ENCODE data around the gene C11orf58.
A peak's percentile ranks its signal among the peaks of the same experiment; 100 is the strongest.

The C11orf58 gene

GRCh38 chr11:16738193-16738946 is at the start of gene C11orf58:
TSS of gene C11orf58 (plus strand) at chr11:16738647. CDS start at chr11:16738779, 132 bp downstream.
- DNase-seq: peak; percentile 94

GRCh38 chr11:16690086-16690485 is 48.4 kb upstream of the C11orf58 start:
- no peak for DNase-seq

GRCh38 chr11:16703795-16704194 is 34.7 kb upstream of the C11orf58 start:
- DNase-seq: no peak

DNA sequence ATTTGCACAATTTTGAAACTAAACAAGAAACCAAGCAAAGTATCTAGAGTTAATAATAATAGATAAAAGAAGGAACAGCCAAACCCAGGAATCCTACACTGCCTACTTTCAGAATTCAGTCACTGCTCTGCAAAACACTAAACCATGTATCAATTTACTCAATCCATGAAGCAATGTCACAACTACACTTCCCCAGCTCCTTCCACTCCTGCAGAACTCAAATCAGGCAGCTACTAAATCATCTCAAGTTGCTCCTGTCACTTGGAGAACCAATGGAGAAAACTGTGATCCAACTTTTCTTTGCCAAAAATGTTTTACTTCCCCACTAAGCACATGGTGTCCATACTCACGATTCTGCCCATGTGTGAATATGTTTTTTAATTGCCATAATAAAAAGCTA is 24.9 kb upstream of the C11orf58 start:
- no peak for DNase-seq

GRCh38 chr11:16722581-16723344 is 15.7 kb upstream of the C11orf58 start:
- no peak for DNase-seq

GRCh38 chr11:16727806-16728205 is 10.6 kb upstream of the C11orf58 start:
- DNase-seq: no peak

DNA sequence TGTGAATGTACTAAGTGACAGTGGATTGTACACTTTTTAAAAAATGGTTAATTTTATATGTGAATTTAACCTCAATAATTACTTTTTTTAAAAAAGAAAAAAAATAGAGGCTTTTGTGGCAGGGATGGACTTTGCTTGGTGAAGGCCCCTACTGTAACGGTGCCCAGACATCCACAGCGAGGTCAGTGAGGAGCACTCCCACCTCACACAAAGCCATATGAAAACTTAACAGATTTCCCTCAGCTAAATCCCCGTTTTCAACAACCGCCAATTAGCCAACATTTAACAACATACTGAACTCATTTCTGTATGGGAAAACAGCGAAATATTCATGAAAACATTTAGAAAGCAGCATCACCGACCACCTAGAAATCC is 642 bp upstream of the C11orf58 start:
- DNase-seq: no peak

- no peak for DNase-seq
Measured at GRCh38 chr11:16738947-16739815, 734 bp downstream of the C11orf58 start.

GRCh38 chr11:16741473-16741872 is 3.0 kb downstream of the C11orf58 start:
- DNase-seq: no peak

GRCh38 chr11:16743478-16743877 is 5.0 kb downstream of the C11orf58 start:
- DNase-seq: no peak

- no peak for DNase-seq
Measured at GRCh38 chr11:16744128-16744725, 5.8 kb downstream of the C11orf58 start.

DNA sequence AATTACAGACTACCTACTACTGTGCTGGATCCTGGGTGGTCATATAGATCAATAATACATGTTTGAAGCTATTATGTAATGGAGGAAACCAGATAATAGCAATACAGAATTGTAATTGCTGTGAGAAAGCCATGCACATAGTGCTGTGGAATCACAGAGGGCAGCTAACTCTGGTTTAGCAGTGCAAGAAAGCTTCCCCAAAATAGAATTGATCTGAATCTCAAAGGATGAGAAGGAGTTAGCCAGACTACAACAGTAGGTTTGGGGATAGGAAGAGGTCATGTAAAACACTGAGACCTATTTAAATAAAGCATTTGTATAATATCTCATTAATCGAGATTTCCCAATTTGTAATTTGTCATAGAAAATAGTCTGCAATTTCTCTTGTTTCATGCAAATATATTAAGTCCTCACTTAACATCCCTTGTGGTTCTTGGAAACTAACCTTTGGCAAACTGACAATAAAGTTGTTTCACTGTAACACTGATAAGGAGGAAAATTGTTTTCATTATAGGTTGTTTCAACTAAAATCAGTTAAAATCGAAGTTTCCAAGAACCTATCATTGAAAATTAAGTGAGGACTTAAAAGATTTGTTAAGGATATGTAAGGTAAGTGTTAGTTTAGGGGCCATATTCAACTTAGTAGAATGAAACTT is 7.6 kb downstream of the C11orf58 start:
- no peak for DNase-seq

- DNase-seq: no peak
Measured at GRCh38 chr11:16749092-16749491, 10.6 kb downstream of the C11orf58 start.

GRCh38 chr11:16749666-16750065 is 11.2 kb downstream of the C11orf58 start:
- DNase-seq: no peak

GRCh38 chr11:16750417-16750816 is 12.0 kb downstream of the C11orf58 start:
- no peak for DNase-seq

DNA sequence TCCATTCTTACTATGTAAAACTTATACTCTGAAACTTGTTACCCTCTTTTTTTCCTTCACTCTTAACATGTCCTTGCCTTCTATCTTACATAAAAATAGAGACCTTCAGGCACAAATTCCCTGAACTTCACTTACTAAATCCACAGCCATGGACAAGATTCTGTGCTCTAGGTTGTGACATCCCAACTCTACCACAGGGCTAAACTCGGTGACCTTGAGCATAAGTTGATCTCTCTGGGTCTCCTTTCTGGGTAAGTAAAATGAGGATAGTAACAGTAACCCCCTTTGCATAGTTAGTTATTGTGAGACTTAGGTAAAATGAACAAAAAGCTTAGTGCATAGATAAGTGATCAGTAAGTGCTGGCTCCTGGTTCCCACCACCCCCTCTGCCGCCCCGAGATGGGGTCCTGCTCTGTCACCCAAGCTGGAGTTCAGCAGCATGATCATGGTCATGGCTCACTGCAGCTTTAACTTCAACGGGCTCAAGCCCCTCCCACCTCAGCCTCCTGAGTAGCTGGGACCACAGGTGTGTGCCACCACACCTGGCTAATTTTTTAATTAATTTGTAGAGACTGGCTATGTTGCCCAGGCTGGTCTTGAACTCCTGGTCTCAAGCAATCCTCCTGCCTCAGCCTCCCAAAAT is 20.1 kb downstream of the C11orf58 start:
- DNase-seq: no peak

GRCh38 chr11:16759857-16760508 is 21.5 kb downstream of the C11orf58 start:
- no peak for DNase-seq

DNA sequence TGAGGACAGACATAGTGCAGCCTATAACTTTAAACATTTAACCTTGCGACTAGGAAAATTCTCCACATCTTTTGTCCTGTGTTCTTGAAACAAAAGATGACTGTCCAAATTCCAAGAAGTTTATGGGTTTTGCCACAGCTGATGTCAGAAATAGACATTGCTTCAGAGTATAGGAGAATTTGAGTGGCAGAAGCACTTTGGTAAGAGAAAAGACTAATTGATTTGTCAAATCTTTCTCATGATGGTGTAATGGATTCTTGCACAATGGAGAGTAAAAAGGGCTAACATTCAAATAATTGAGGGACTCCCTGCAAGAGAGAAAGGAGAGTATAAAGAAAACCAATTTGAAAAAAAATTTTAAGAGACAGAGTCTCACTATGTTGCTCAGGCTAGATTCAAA is 25.3 kb downstream of the C11orf58 start:
- no peak for DNase-seq

- DNase-seq: no peak
Measured at GRCh38 chr11:16764888-16765287, 26.4 kb downstream of the C11orf58 start.

DNA sequence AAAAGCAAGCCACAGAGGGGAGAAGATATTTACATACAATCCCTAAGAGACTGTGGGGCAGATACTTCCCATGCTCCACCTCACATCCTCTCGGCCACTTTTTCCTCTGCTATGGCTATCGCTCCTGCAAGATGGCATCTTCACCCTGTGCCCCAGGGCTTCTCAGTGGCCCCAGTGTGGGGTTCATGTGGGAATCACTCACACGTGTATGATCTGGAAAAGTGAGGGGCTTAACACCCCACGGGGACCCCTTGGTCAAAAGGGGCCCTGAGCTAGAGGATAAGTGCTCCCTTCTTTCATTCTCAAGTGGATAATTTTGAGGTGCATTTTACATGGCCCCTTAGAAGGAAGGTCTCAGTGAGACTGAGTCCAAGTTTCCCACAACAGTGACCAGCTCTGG is 28.7 kb downstream of the C11orf58 start:
- DNase-seq: no peak

GRCh38 chr11:16767957-16768356 is 29.5 kb downstream of the C11orf58 start:
- no peak for DNase-seq

All from CD4-positive, alpha-beta T cell treated with Interleukin-17A for 4 hours (primary cell).